Adipose tissue (tissue), 3 donors: ENCODE results near the gene PTBP3. TPM values are rescaled to one million over a fixed set of nuclear protein-coding genes. Genes with fewer than 3 reads are reported as not detected.
"Not testable (repeated sequence)": the region's sequence is repeated elsewhere in the genome, so short reads cannot be mapped to it uniquely, and the experiment has no call there.

Experiments used
- H3K27ac ChIP-seq: one replicate; pipeline ENCODE4 v1.5.1; 2013; ENCODE audit warnings: low read depth, low read length
- whole genome bisulfite sequencing, 3 donors: extraction: QIAGEN DNeasy Blood & Tissue Kit; methylation state at CpG; one replicate each; pipeline ENCODE4 v1.1.7; 2013; 5-methylcytosine and 5-hydroxymethylcytosine counted together
- polyA plus RNA-seq, 3 donors: library from polyadenylated mRNA; stranded (reverse); fragments of 200-250 nt; gene quantifications; one replicate each; pipeline ENCODE4 v1.2.3, GENCODE V29; 2013
- donor health status: healthy with polysubstance abuse.
- donor health status: Bipolar disorder and iron deficiency.
- donor health status: healthy.

The PTBP3 gene
- polyA plus RNA-seq, 3 donors: 7.2 to 15.1 (median 11.3) TPM

- H3K27ac ChIP-seq: not testable (repeated sequence)
- WGBS, 3 donors: 96 to 98% (median 97%) methylated on average over 3 of the region's 3 CpGs
These were observed 31.8 kb upstream of the PTBP3 start for GRCh38 chr9:112365257-112365656.

- WGBS, 3 donors: 59 to 94% (median 71%) methylated on average over 3 of the region's 3 CpGs
These were observed 31.3 kb upstream of the PTBP3 start for GRCh38 chr9:112364761-112365160.

GRCh38 chr9:112361601-112362000 lies 28.2 kb upstream of the PTBP3 start:
- no peak overlapping the region for H3K27ac ChIP-seq
- WGBS, 3 donors: 10 to 19% (median 19%) methylated on average over 4 of the region's 4 CpGs

More at GRCh38 chr9:112364761-112365160, 31.3 kb upstream of the PTBP3 start:
- H3K27ac ChIP-seq: no peak overlapping the region

GRCh38 chr9:112360047-112360804 lies 26.8 kb upstream of the PTBP3 start:
- 84 to 89% (median 85%) methylated on average over 5 of the region's 5 CpGs for WGBS, 3 donors
- H3K27ac ChIP-seq: no peak overlapping the region

- 49 to 72% (median 56%) methylated on average over 8 of the region's 8 CpGs for WGBS, 3 donors
- H3K27ac ChIP-seq: no peak overlapping the region
These were observed 22.0 kb upstream of the PTBP3 start for GRCh38 chr9:112355427-112355897.

GRCh38 chr9:112354081-112354743 lies 20.8 kb upstream of the PTBP3 start:
- H3K27ac ChIP-seq: no peak overlapping the region
- 26 to 66% (median 38%) methylated on average over 1 of the region's 1 CpG for WGBS, 3 donors

- 60 to 63% (median 62%) methylated on average over 3 of the region's 3 CpGs for WGBS, 3 donors
- no peak overlapping the region for H3K27ac ChIP-seq
These were observed 18.8 kb upstream of the PTBP3 start for GRCh38 chr9:112352209-112352608.

- WGBS, 3 donors: 34 to 85% (median 82%) methylated on average over 3 of the region's 3 CpGs
- no peak overlapping the region for H3K27ac ChIP-seq
These were observed 17.8 kb upstream of the PTBP3 start for GRCh38 chr9:112351184-112351583.

- no peak overlapping the region for H3K27ac ChIP-seq
These were observed 15.6 kb upstream of the PTBP3 start for GRCh38 chr9:112349008-112349333.

GRCh38 chr9:112348257-112349007 lies 15.0 kb upstream of the PTBP3 start:
- WGBS, 3 donors: 24 to 30% (median 30%) methylated on average over 19 of the region's 19 CpGs
- no peak overlapping the region for H3K27ac ChIP-seq

More at GRCh38 chr9:112349008-112349333, 15.6 kb upstream of the PTBP3 start:
- WGBS, 3 donors: 65 to 68% (median 68%) methylated on average over 4 of the region's 4 CpGs

GRCh38 chr9:112341730-112342129 lies 8.3 kb upstream of the PTBP3 start:
- no peak overlapping the region for H3K27ac ChIP-seq

- H3K27ac ChIP-seq: no peak overlapping the region
- 97 to 98% (median 97%) methylated on average over 3 of the region's 3 CpGs for WGBS, 3 donors
These were observed 6.5 kb upstream of the PTBP3 start for GRCh38 chr9:112339886-112340285.

- WGBS, 3 donors: 72 to 81% (median 80%) methylated on average over 3 of the region's 3 CpGs
These were observed 5.1 kb upstream of the PTBP3 start for GRCh38 chr9:112338561-112338960.

GRCh38 chr9:112337547-112337946 lies 4.1 kb upstream of the PTBP3 start:
- WGBS, 3 donors: 12 to 73% (median 55%) methylated on average over 1 of the region's 1 CpG
- H3K27ac ChIP-seq: no peak overlapping the region

More at GRCh38 chr9:112338561-112338960, 5.1 kb upstream of the PTBP3 start:
- no peak overlapping the region for H3K27ac ChIP-seq

GRCh38 chr9:112334432-112334841 lies 1.0 kb upstream of the PTBP3 start:
- no peak overlapping the region for H3K27ac ChIP-seq
- 8 to 9% (median 9%) methylated on average over 8 of the region's 8 CpGs for WGBS, 3 donors

- 0 to 2% (median 0%) methylated on average over 34 to 72 of the region's 72 CpGs for WGBS, 3 donors
These were observed 416 bp upstream of the PTBP3 start for GRCh38 chr9:112333639-112334431.

GRCh38 chr9:112332674-112332976 lies 794 bp downstream of the PTBP3 start:
- 0 to 1% (median 0%) methylated on average over 19 of the region's 19 CpGs for WGBS, 3 donors

More at GRCh38 chr9:112333639-112334431, 416 bp upstream of the PTBP3 start:
- H3K27ac ChIP-seq: peak overlapping the region; percentile 12

GRCh38 chr9:112332214-112332613 lies 1.2 kb downstream of the PTBP3 start:
- WGBS, 3 donors: 5 to 10% (median 9%) methylated on average over 4 of the region's 4 CpGs
- no peak overlapping the region for H3K27ac ChIP-seq

More at GRCh38 chr9:112332674-112332976, 794 bp downstream of the PTBP3 start:
- H3K27ac ChIP-seq: peak overlapping the region; percentile 88

- no peak overlapping the region for H3K27ac ChIP-seq
- WGBS, 3 donors: 49 to 65% (median 60%) methylated on average over 4 of the region's 4 CpGs
These were observed 1.8 kb downstream of the PTBP3 start for GRCh38 chr9:112331674-112331952.
